ENCODE results near the gene MAD2L1BP.

Gene MAD2L1BP

GRCh38 chr6:43667245-43668150 is 31.9 kb downstream of the MAD2L1BP start:
- DNase-seq = peak; percentile 76 to 90 (median 81)

- DNase-seq = peak; percentile 58 to 76 (median 64)
These were observed 32.8 kb downstream of the MAD2L1BP start for GRCh38 chr6:43668151-43669028.

GRCh38 chr6:43669050-43669921 is 33.6 kb downstream of the MAD2L1BP start:
- peak in 2 of 4 experiments; percentile 36 to 39 for DNase-seq

- DNase-seq = peak; percentile 28 to 55 (median 50)
These were observed 34.4 kb downstream of the MAD2L1BP start for GRCh38 chr6:43669922-43670622.

- DNase-seq = no peak
These were observed 35.0 kb downstream of the MAD2L1BP start for GRCh38 chr6:43670623-43670986.

GRCh38 chr6:43671011-43671800 is 35.6 kb downstream of the MAD2L1BP start:
- DNase-seq = no peak

- peak in 1 of 4 experiments; percentile 31 for DNase-seq
These were observed 36.4 kb downstream of the MAD2L1BP start for GRCh38 chr6:43671801-43672690.

- DNase-seq = no peak
These were observed 37.9 kb downstream of the MAD2L1BP start for GRCh38 chr6:43673444-43674084.

GRCh38 chr6:43674291-43674690 is 38.7 kb downstream of the MAD2L1BP start:
- DNase-seq = no peak

GRCh38 chr6:43674921-43675320 is 39.3 kb downstream of the MAD2L1BP start:
- no peak for DNase-seq

- DNase-seq = no peak
These were observed 41.4 kb downstream of the MAD2L1BP start for GRCh38 chr6:43676962-43677606.

- DNase-seq = no peak
These were observed 42.1 kb downstream of the MAD2L1BP start for GRCh38 chr6:43677759-43678158.

GRCh38 chr6:43678341-43678740 is 42.7 kb downstream of the MAD2L1BP start:
- no peak for DNase-seq

GRCh38 chr6:43679057-43679456 is 43.4 kb downstream of the MAD2L1BP start:
- no peak for DNase-seq

- DNase-seq = no peak
These were observed 44.9 kb downstream of the MAD2L1BP start for GRCh38 chr6:43680308-43681200.

- no peak for DNase-seq
These were observed 45.7 kb downstream of the MAD2L1BP start for GRCh38 chr6:43681303-43681702.

GRCh38 chr6:43682724-43683429 is 47.2 kb downstream of the MAD2L1BP start:
- DNase-seq = no peak

Data from suppressor macrophage (primary cell).